ENCODE measurements around the gene DHX38. TPM values are rescaled to one million over a fixed set of nuclear protein-coding genes. Genes with fewer than 3 reads are reported as not detected.
A peak's percentile ranks its signal among the peaks of the same experiment; 100 is the strongest.

The DHX38 gene
- total and polyA plus RNA-seq, 2 of the 13 experiments (the other 11 are each of a cell fraction or from before 2014, with no cell fraction given) = 54.4 to 85.9 TPM

GRCh38 chr16:72093448-72094265 lies at the start of gene DHX38, which contains the start of gene TXNL4B (continued):
- TF ChIP-seq USF2 (IDR thresholded peaks at IDR 0.05; ENCODE audit: low read depth, low read length) = no peak
- 0 out of 2 replicates have a peak, but pooled peaks have one; percentile 36 for TF ChIP-seq USF2 (CRISPR knock-in tag; IDR thresholded peaks at IDR 0.05; ENCODE audit: borderline replicate concordance)
- peak; percentile 35; the same call in 1 of the 2 replicates for TF ChIP-seq TGIF2 (CRISPR knock-in tag; IDR thresholded peaks at IDR 0.05)
- TF ChIP-seq ZNF75D (CRISPR knock-in tag; IDR thresholded peaks at IDR 0.05; ENCODE audit: borderline replicate concordance) = no peak
- TF ChIP-seq CAMTA2 (CRISPR knock-in tag; IDR thresholded peaks at IDR 0.05; ENCODE audit: borderline replicate concordance) = no peak; the same call in 1 of the 2 replicates
- TF ChIP-seq WIZ (CRISPR knock-in tag; IDR thresholded peaks at IDR 0.05) = no peak
- peak; percentile 59; the same call in 1 of the 2 replicates for TF ChIP-seq TBX3 (IDR thresholded peaks at IDR 0.05; ENCODE audit: borderline replicate concordance)
- TF ChIP-seq FOXK1 (CRISPR knock-in tag; IDR thresholded peaks at IDR 0.05; ENCODE audit: borderline replicate concordance, low read depth) = no peak; the same call in 1 of the 2 replicates
- TF ChIP-seq CENPX (CRISPR knock-in tag; IDR thresholded peaks at IDR 0.05) = no peak
- peak; percentile 42; the same call in 1 of the 2 replicates for TF ChIP-seq ARID3A (IDR thresholded peaks at IDR 0.05; ENCODE audit: low read depth, low read length)
- TF ChIP-seq SAP130 (CRISPR knock-in tag; IDR thresholded peaks at IDR 0.05; ENCODE audit: low read depth) = peak; percentile 98
- 0 out of 2 replicates have a peak, but pooled peaks have one; percentile 51 for TF ChIP-seq TMF1 (CRISPR knock-in tag; IDR thresholded peaks at IDR 0.05; ENCODE audit: low read depth)
- TF ChIP-seq RELA (CRISPR knock-in tag; IDR thresholded peaks at IDR 0.05) = no peak; the same call in 1 of the 2 replicates
- TF ChIP-seq ZBTB4 (CRISPR knock-in tag; IDR thresholded peaks at IDR 0.05; ENCODE audit: borderline replicate concordance) = peak; percentile 86; the same call in 1 of the 2 replicates
- TF ChIP-seq ZNF777 (CRISPR knock-in tag; IDR thresholded peaks at IDR 0.05) = peak; percentile 27; the same call in 1 of the 2 replicates
- TF ChIP-seq SIN3A (IDR thresholded peaks at IDR 0.05; ENCODE audit: borderline replicate concordance, low read depth, low read length) = peak; percentile 89
- no peak for TF ChIP-seq JUNB (CRISPR knock-in tag; IDR thresholded peaks at IDR 0.05; ENCODE audit: borderline replicate concordance)
